ENCODE data around the gene F11R.

The F11R gene

DNA sequence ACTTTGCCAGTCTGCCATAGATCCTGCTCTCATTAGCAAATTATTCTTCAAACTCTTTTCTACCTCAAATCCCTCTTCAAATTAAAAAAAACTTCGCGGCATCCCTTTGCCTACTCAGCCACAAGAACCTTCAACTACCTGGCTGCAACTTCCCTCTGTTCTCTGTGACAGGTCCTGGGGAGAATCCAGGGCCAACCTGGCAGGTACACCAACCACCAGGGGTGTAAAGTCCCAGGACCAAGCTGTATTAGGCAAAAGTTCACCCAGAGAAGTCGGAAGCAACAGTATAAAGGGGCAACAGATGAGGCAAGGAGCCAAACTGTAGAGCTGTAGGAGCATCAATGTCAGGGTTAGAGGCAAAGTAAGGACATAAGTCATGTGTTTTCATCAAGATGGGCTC is 48.0 kb downstream of the F11R start:
- H3K4me3 ChIP-seq (ENCODE audit: insufficient read length, low read depth) = no peak overlapping the region
- DNase-seq (ENCODE audit: low read depth, low spot score) = no peak
- H3K9ac ChIP-seq (ENCODE audit: insufficient read length, low read depth) = no peak overlapping the region
- no peaks in the 10 kb centered on the region for H3K36me3 ChIP-seq (ENCODE audit: insufficient read depth, insufficient read length, low read length)
- H3K9me3 ChIP-seq (ENCODE audit: insufficient read depth, low read length) = no peaks in the 10 kb centered on the region
- TF ChIP-seq ZNF274 (IDR thresholded peaks at IDR 0.05; ENCODE audit: low read depth, low read length) (no peak), SUZ12 (IDR thresholded peaks at IDR 0.05; ENCODE audit: extremely low read depth, insufficient read depth, insufficient read length) (no peak), YY1 (IDR thresholded peaks at IDR 0.05; ENCODE audit: insufficient read depth, insufficient read length) (no peak)
- peaks cover 5% of the 10 kb centered on the region for H3K4me1 ChIP-seq (ENCODE audit: insufficient read depth, insufficient read length)
- no peaks in the 10 kb centered on the region for H3K27me3 ChIP-seq (ENCODE audit: insufficient read depth, insufficient read length)

DNA sequence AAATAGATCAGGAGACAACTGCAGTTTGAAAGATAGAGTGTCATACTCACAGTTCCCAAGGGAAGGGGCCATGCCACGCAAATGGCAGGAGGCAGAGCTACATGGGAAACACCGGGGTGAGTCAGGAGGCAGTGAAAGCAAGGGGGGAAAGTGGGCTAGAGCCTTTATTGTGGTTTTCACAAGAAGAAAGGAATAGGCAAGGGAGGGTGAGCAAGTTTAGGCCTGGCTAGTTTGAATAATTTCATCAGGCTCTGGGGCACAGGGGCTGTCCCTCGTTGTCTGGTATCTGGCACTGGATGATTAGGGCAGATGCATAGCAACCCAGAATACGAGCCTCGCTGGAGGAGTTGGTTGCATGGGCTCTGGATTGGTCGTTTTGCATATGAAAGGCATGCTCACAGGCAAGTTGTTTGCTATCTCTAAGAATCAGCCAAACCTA is 49.3 kb downstream of the F11R start:
- H3K4me1 ChIP-seq (ENCODE audit: insufficient read depth, insufficient read length) = peaks cover 5% of the 10 kb centered on the region
- H3K4me3 ChIP-seq (ENCODE audit: insufficient read length, low read depth) = no peak overlapping the region
- no peaks in the 10 kb centered on the region for H3K36me3 ChIP-seq (ENCODE audit: insufficient read depth, insufficient read length, low read length)
- DNase-seq (ENCODE audit: low read depth, low spot score) = no peak
- no peaks in the 10 kb centered on the region for H3K27me3 ChIP-seq (ENCODE audit: insufficient read depth, insufficient read length)
- H3K9ac ChIP-seq (ENCODE audit: insufficient read length, low read depth) = no peak overlapping the region
- H3K9me3 ChIP-seq (ENCODE audit: insufficient read depth, low read length) = no peaks in the 10 kb centered on the region
- no peak for TF ChIP-seq YY1 (IDR thresholded peaks at IDR 0.05; ENCODE audit: insufficient read depth, insufficient read length)
- no peak for TF ChIP-seq ZNF274 (IDR thresholded peaks at IDR 0.05; ENCODE audit: low read depth, low read length)
- TF ChIP-seq SUZ12 (IDR thresholded peaks at IDR 0.05; ENCODE audit: extremely low read depth, insufficient read depth, insufficient read length) = no peak

DNA sequence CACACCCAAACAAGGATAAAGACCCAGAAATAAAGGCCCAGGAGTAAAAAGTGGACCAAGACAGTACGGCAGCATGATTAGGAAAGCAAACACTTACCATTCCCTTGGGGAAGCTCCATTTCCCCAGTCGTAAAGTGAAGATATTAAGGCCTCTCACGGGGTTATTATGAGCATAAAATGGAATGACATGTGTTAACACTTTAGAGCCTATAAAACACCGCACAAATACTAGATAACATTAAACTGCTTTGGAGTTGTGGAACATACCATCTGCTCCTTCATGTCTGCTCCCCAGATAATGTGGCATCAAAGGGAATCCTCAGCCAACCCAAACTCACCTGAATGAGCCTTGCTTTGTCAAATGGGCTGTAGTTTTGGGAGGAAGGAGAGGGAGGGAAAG is 57.4 kb downstream of the F11R start:
- no peak for DNase-seq (ENCODE audit: low read depth, low spot score)
- Histone ChIP-seq H3K4me3 (ENCODE audit: insufficient read length, low read depth) (no peak overlapping the region), H3K27me3 (ENCODE audit: insufficient read depth, insufficient read length) (no peaks in the 10 kb centered on the region), H3K36me3 (ENCODE audit: insufficient read depth, insufficient read length, low read length) (no peaks in the 10 kb centered on the region), H3K9ac (ENCODE audit: insufficient read length, low read depth) (no peak overlapping the region), H3K9me3 (ENCODE audit: insufficient read depth, low read length) (no peaks in the 10 kb centered on the region), H3K4me1 (ENCODE audit: insufficient read depth, insufficient read length) (peaks cover 2% of the 10 kb centered on the region)
- TF ChIP-seq SUZ12 (IDR thresholded peaks at IDR 0.05; ENCODE audit: extremely low read depth, insufficient read depth, insufficient read length) = no peak
- no peak for TF ChIP-seq ZNF274 (IDR thresholded peaks at IDR 0.05; ENCODE audit: low read depth, low read length)
- no peak for TF ChIP-seq YY1 (IDR thresholded peaks at IDR 0.05; ENCODE audit: insufficient read depth, insufficient read length)

- Histone ChIP-seq H3K27me3 (ENCODE audit: insufficient read depth, insufficient read length) (no peaks in the 10 kb centered on the region), H3K9ac (ENCODE audit: insufficient read length, low read depth) (no peak overlapping the region), H3K4me3 (ENCODE audit: insufficient read length, low read depth) (no peak overlapping the region), H3K36me3 (ENCODE audit: insufficient read depth, insufficient read length, low read length) (no peaks in the 10 kb centered on the region), H3K4me1 (ENCODE audit: insufficient read depth, insufficient read length) (peaks cover 6% of the 10 kb centered on the region), H3K9me3 (ENCODE audit: insufficient read depth, low read length) (no peaks in the 10 kb centered on the region)
- no peak for DNase-seq (ENCODE audit: low read depth, low spot score)
- no peak for TF ChIP-seq ZNF274 (IDR thresholded peaks at IDR 0.05; ENCODE audit: low read depth, low read length)
- TF ChIP-seq SUZ12 (IDR thresholded peaks at IDR 0.05; ENCODE audit: extremely low read depth, insufficient read depth, insufficient read length) = no peak
- TF ChIP-seq YY1 (IDR thresholded peaks at IDR 0.05; ENCODE audit: insufficient read depth, insufficient read length) = no peak
These were observed 59.5 kb downstream of the F11R start for GRCh38 chr1:160961419-160961818.

DNA sequence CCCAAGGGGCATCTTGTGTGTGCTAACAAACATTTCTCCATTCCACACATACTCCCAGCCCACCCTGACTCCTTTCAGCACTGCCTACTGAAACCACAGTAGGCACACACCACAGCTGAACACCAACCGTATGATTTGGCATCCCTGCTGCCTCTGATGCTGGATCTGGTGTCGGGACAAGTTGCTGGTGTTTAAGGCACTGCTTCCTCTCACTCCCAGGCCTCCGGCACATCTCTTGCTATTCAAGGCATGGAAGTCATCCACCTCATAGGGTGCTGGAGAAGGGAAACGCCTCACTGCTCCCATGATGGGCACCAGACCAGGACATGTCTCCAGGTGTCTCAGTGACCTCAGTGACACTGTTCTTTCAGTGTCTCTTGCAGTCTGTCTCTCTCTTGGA is 64.0 kb downstream of the F11R start:
- H3K27me3 ChIP-seq (ENCODE audit: insufficient read depth, insufficient read length) = no peaks in the 10 kb centered on the region
- TF ChIP-seq SUZ12 (IDR thresholded peaks at IDR 0.05; ENCODE audit: extremely low read depth, insufficient read depth, insufficient read length) (no peak), YY1 (IDR thresholded peaks at IDR 0.05; ENCODE audit: insufficient read depth, insufficient read length) (no peak), ZNF274 (IDR thresholded peaks at IDR 0.05; ENCODE audit: low read depth, low read length) (no peak)
- no peak overlapping the region for H3K9ac ChIP-seq (ENCODE audit: insufficient read length, low read depth)
- DNase-seq (ENCODE audit: low read depth, low spot score) = no peak
- H3K4me1 ChIP-seq (ENCODE audit: insufficient read depth, insufficient read length) = peaks cover 11% of the 10 kb centered on the region
- no peak overlapping the region for H3K4me3 ChIP-seq (ENCODE audit: insufficient read length, low read depth)
- no peaks in the 10 kb centered on the region for H3K36me3 ChIP-seq (ENCODE audit: insufficient read depth, insufficient read length, low read length)
- H3K9me3 ChIP-seq (ENCODE audit: insufficient read depth, low read length) = no peaks in the 10 kb centered on the region

DNA sequence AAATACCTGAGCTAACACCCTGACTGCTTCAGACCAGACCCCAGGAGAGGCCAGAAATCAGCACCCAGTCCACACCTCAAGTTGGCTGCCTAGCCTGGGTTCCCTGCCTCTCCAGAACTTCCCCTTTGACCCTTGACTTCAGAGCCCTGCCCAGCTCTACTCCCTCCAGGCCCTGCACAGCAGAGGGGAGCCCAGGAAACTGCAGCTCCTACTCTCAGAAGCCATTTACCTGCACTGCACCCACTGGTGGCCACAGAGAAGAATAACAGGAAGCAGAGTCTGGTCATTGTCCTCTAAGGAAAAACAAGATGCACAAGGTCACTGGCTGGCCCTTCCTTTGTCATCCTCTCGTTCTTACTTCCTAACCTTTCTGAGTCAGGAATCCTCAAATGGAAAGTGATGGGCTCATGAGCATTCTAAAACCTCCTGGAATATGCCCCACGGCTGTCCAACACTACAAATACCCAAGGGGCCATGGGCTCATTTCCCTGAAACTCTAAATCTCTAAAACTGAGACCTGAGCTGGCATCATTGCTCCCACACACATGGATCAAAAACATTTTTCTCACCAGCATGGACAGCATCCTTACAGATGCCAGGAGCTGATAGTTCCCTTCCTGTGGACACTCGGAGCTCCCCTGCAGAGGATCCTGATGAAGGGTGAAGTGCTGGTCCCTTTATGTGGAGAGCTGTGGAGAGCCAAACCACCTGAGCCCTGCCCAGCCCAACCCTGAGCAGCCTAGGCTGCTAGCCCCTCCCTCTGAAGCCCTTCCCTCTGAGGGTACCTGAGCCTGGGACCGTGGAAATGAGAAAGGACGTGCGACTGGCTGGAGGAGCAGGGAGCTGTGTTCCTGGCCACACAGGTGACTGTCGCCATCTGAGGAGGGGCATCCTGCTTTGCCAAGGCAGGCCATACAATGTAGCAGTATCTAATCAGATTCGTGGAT is 66.5 kb downstream of the F11R start, which contains the start of gene ITLN2:
Gene ITLN2, minus strand, starts transcription at position 652 of the 947 bp plus-strand sequence. Its CDS starts 68 bp downstream, at position 584.
- peak; percentile 79 for DNase-seq (ENCODE audit: low read depth, low spot score)
- H3K36me3 ChIP-seq (ENCODE audit: insufficient read depth, insufficient read length, low read length) = no peaks in the 10 kb centered on the region
- peaks cover 5% of the 10 kb centered on the region; the same call in 1 of the 2 replicates for H3K9me3 ChIP-seq (ENCODE audit: insufficient read depth, low read length)
- H3K27me3 ChIP-seq (ENCODE audit: insufficient read depth, insufficient read length) = no peaks in the 10 kb centered on the region
- no peak within 1 kb of the TSS for H3K4me3 ChIP-seq (ENCODE audit: insufficient read length, low read depth)
- no peak within 1 kb of the TSS for H3K9ac ChIP-seq (ENCODE audit: insufficient read length, low read depth)
- TF ChIP-seq SUZ12 (IDR thresholded peaks at IDR 0.05; ENCODE audit: extremely low read depth, insufficient read depth, insufficient read length) (no peak), ZNF274 (IDR thresholded peaks at IDR 0.05; ENCODE audit: low read depth, low read length) (no peak), YY1 (IDR thresholded peaks at IDR 0.05; ENCODE audit: insufficient read depth, insufficient read length) (no peak)
- peaks cover 17% of the 10 kb centered on the region for H3K4me1 ChIP-seq (ENCODE audit: insufficient read depth, insufficient read length)

GRCh38 chr1:160953030-160953429 is 67.9 kb downstream of the F11R start:
- H3K9ac ChIP-seq (ENCODE audit: insufficient read length, low read depth) = no peak overlapping the region
- H3K27me3 ChIP-seq (ENCODE audit: insufficient read depth, insufficient read length) = no peaks in the 10 kb centered on the region
- H3K4me1 ChIP-seq (ENCODE audit: insufficient read depth, insufficient read length) = peaks cover 17% of the 10 kb centered on the region
- H3K9me3 ChIP-seq (ENCODE audit: insufficient read depth, low read length) = peaks cover 10% of the 10 kb centered on the region; the same call in 1 of the 2 replicates
- no peak for DNase-seq (ENCODE audit: low read depth, low spot score)
- TF ChIP-seq SUZ12 (IDR thresholded peaks at IDR 0.05; ENCODE audit: extremely low read depth, insufficient read depth, insufficient read length) (no peak), YY1 (IDR thresholded peaks at IDR 0.05; ENCODE audit: insufficient read depth, insufficient read length) (no peak), ZNF274 (IDR thresholded peaks at IDR 0.05; ENCODE audit: low read depth, low read length) (no peak)
- H3K36me3 ChIP-seq (ENCODE audit: insufficient read depth, insufficient read length, low read length) = no peaks in the 10 kb centered on the region
- no peak overlapping the region for H3K4me3 ChIP-seq (ENCODE audit: insufficient read length, low read depth)

All from NT2/D1 (cell line).